ENCODE measurements around the gene MRPL58. TPM values are rescaled to one million over a fixed set of nuclear protein-coding genes. Genes with fewer than 3 reads are reported as not detected.

Gene MRPL58
- total RNA-seq, 1 experiment from 2014 or later = 55.2 TPM

DNA sequence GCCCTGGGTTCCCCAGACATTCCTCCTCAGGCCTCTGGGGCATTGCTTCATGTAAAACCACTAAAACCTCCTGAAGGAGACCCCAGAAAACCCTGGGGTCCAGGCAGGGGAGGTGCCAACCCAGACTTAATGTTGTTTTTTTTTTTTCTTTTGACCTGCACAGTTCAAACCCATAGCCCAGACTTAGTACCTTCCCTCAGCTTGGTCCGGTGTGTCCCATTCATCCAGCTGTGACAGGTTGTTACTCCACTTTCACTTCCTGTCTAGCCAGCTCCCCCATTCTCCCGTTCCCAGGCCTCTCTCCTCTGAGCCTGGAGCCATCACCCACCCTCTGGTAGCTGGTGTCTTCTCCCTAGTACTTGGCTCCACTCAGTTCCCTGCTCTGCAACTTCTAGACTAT is 20.2 kb upstream of the MRPL58 start:
- TF ChIP-seq, protein P1, sequence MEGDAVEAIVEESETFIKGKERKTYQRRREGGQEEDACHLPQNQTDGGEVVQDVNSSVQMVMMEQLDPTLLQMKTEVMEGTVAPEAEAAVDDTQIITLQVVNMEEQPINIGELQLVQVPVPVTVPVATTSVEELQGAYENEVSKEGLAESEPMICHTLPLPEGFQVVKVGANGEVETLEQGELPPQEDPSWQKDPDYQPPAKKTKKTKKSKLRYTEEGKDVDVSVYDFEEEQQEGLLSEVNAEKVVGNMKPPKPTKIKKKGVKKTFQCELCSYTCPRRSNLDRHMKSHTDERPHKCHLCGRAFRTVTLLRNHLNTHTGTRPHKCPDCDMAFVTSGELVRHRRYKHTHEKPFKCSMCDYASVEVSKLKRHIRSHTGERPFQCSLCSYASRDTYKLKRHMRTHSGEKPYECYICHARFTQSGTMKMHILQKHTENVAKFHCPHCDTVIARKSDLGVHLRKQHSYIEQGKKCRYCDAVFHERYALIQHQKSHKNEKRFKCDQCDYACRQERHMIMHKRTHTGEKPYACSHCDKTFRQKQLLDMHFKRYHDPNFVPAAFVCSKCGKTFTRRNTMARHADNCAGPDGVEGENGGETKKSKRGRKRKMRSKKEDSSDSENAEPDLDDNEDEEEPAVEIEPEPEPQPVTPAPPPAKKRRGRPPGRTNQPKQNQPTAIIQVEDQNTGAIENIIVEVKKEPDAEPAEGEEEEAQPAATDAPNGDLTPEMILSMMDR (IDR thresholded peaks at IDR 0.05) = no peak
- no peak for TF ChIP-seq TCF7L2 (IDR thresholded peaks at IDR 0.05; ENCODE audit: low read depth, low read length)
- TF ChIP-seq, protein P2, sequence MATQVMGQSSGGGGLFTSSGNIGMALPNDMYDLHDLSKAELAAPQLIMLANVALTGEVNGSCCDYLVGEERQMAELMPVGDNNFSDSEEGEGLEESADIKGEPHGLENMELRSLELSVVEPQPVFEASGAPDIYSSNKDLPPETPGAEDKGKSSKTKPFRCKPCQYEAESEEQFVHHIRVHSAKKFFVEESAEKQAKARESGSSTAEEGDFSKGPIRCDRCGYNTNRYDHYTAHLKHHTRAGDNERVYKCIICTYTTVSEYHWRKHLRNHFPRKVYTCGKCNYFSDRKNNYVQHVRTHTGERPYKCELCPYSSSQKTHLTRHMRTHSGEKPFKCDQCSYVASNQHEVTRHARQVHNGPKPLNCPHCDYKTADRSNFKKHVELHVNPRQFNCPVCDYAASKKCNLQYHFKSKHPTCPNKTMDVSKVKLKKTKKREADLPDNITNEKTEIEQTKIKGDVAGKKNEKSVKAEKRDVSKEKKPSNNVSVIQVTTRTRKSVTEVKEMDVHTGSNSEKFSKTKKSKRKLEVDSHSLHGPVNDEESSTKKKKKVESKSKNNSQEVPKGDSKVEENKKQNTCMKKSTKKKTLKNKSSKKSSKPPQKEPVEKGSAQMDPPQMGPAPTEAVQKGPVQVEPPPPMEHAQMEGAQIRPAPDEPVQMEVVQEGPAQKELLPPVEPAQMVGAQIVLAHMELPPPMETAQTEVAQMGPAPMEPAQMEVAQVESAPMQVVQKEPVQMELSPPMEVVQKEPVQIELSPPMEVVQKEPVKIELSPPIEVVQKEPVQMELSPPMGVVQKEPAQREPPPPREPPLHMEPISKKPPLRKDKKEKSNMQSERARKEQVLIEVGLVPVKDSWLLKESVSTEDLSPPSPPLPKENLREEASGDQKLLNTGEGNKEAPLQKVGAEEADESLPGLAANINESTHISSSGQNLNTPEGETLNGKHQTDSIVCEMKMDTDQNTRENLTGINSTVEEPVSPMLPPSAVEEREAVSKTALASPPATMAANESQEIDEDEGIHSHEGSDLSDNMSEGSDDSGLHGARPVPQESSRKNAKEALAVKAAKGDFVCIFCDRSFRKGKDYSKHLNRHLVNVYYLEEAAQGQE (IDR thresholded peaks at IDR 0.05; ENCODE audit: insufficient read depth in 1 of 2, low read depth in 2 of 2, low read length in 1 of 2) = no peak
- TF ChIP-seq SIN3A (IDR thresholded peaks at IDR 0.05; ENCODE audit: borderline replicate concordance, insufficient read depth, low read depth, low read length) = no peak
- TF ChIP-seq POLR2AphosphoS5 (IDR thresholded peaks at IDR 0.05; ENCODE audit: low read depth, low read length) = no peak
- BruUV-seq (replicated peaks) = no TSS peak
- ATAC-seq (no peak), DNase-seq (ENCODE audit: low read depth, low spot score) (no peak)
- in situ Hi-C loops (cut with HindIII; ENCODE audit: low pct_unique_long_range_greater_than_20kb, low sequenced_read_pairs) (no loop called here), intact Hi-C loops (cut with micrococcal nuclease; ENCODE audit: unreplicated experiment) (no loop called here)
- H3K4me1 ChIP-seq (ENCODE audit: control insufficient read depth, insufficient read depth, low read length) = peaks cover 16% of the 10 kb centered on the region
- no peak overlapping the region for H3K27ac ChIP-seq (ENCODE audit: low read length)
- POLR2A ChIA-PET = interaction anchor here (1.0 kb wide), 1 partner anchor 20 kb away, joined by 4 read pairs; the partner anchor contains the start of gene MRPL58
- H3K4me3 ChIP-seq (ENCODE audit: low read depth in 2 of 2, low read length in 2 of 2) = no peak overlapping the region
- H3K9me3 ChIP-seq (ENCODE audit: control insufficient read depth, insufficient read depth, low read depth, low read length) = no peaks in the 10 kb centered on the region
- CTCF ChIA-PET = interaction anchor here (0.6 to 0.9 kb wide), 2 partner anchors 29 to 120 kb away, joined by 3 read pairs; no protein-coding TSS in a partner anchor
- no peaks in the 10 kb centered on the region; the same call in 1 of the 2 replicates for H3K36me3 ChIP-seq (ENCODE audit: control insufficient read depth, insufficient read depth, low read length)
- no peaks in the 10 kb centered on the region for H3K27me3 ChIP-seq (ENCODE audit: control insufficient read depth, insufficient read depth, low read length)

DNA sequence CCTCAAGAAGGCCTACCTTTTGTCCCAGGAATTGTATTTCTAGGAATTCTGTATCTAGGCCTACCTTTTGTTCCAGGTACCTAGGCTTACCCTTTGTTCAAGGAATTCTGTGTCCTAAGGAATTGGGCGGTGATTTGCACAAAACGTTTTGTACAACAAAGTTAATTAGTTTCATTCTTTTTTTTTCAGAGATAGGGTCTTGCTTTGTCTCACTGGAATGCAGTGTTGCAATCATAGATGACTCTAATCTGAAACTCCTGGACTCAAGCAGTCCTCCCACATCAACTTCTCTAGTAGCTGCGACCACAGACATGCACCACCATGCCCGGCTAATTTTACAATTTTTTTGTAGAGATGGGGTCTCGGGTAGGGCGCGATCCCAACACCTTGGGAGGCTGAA is 18.0 kb upstream of the MRPL58 start:
- Histone ChIP-seq H3K27me3 (ENCODE audit: control insufficient read depth, insufficient read depth, low read length) (no peaks in the 10 kb centered on the region), H3K27ac (ENCODE audit: low read length) (no peak overlapping the region), H3K4me1 (ENCODE audit: control insufficient read depth, insufficient read depth, low read length) (peaks cover 7% of the 10 kb centered on the region), H3K9me3 (ENCODE audit: control insufficient read depth, insufficient read depth, low read depth, low read length) (no peaks in the 10 kb centered on the region), H3K4me3 (ENCODE audit: low read depth in 2 of 2, low read length in 2 of 2) (no peak overlapping the region), H3K36me3 (ENCODE audit: control insufficient read depth, insufficient read depth, low read length) (no peaks in the 10 kb centered on the region)
- BruUV-seq (replicated peaks) = no TSS peak
- no peak for ATAC-seq
- POLR2A ChIA-PET = no interaction called here
- intact Hi-C loops (cut with micrococcal nuclease; ENCODE audit: unreplicated experiment) = no loop called here
- TF ChIP-seq POLR2AphosphoS5 (IDR thresholded peaks at IDR 0.05; ENCODE audit: low read depth, low read length) = no peak
- TF ChIP-seq, protein P1 (IDR thresholded peaks at IDR 0.05) = no peak
- no peak for TF ChIP-seq TCF7L2 (IDR thresholded peaks at IDR 0.05; ENCODE audit: low read depth, low read length)
- no peak for TF ChIP-seq SIN3A (IDR thresholded peaks at IDR 0.05; ENCODE audit: borderline replicate concordance, insufficient read depth, low read depth, low read length)
- TF ChIP-seq, protein P2 (IDR thresholded peaks at IDR 0.05; ENCODE audit: insufficient read depth in 1 of 2, low read depth in 2 of 2, low read length in 1 of 2) = no peak
- CTCF ChIA-PET = interaction anchor here (1.0 kb wide), 1 partner anchor 33 kb away, joined by 3 read pairs; no protein-coding TSS in a partner anchor
- in situ Hi-C loops (cut with HindIII; ENCODE audit: low pct_unique_long_range_greater_than_20kb, low sequenced_read_pairs) = no loop called here
- DNase-seq (ENCODE audit: low read depth, low spot score) = no peak
